ENCODE measurements around the gene LRRC63.

LRRC63 gene

DNA sequence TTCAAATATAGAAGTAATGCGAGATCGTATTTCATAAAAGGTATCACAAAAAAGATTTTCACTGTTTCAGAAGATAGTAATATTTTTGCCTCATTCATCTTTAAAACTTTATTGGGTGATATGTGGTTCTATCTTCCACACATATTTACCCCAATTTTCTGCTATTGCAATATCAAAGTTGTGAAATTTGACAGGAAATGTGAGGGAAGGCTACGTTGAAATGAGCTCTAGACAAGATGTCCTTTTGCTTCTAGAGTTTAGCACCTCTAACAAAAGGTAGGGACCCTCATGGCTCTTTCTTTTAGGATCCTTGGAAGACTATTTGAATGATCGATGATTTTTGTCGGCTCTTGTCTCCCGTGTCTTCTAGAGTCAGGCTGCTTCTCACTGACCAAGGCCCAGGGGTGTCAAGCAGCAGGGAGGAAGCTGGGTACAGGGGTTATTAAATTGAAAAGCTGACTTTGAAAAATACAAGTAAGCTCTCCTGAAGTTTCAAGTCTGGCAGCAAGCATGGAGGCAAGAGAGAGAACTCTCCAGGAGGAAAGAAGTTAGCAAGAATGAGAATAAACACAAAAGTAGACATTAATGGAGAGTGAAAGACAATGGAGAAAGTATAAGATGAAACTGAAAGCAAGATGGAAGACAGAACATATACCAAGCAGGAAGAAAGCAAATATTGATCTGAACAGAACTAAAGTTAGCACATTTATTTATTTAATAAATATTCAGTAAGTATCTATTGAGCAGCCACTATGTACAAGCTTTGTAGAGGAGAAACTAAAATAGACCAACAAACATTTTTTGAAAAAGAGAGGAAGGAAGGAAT lies 101.9 kb downstream of the LRRC63 start:
- DNase-seq, result no peak

DNA sequence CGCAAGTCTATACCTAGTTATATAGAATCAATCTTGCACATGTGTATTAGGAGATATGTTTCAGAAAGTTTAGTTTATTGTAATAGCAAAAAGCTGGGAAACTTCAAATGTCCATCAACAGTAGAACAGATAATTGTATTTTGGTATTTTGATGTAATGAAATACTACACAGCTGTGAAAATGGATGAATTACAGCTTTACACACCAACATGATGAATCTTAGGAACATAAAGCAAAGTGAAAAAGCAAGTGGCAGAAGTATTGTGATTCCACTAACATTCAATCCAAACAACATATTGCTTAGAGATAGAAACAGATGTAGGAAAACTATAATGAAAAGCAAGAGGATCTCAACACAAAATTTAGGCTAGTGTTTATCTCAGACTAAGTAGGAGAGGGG lies 102.9 kb downstream of the LRRC63 start:
- no peak for DNase-seq

DNA sequence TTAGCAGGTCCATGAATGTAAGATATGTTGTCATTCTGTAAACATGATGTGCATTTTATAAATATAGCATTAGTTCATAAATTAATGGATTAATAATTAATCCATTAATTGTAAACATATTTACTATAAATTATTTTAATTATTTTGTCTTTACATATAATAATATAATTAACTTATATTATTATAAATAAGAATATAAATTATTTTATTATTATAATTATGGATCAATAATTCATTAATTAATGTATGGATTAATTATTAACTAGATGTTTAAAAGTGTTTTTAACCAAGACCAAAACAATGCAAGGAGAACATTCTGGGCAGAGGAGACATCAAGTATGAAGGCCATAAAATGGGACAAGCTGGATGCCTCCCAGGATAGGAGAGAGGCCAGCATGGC lies 103.3 kb downstream of the LRRC63 start:
- DNase-seq, result no peak

DNA sequence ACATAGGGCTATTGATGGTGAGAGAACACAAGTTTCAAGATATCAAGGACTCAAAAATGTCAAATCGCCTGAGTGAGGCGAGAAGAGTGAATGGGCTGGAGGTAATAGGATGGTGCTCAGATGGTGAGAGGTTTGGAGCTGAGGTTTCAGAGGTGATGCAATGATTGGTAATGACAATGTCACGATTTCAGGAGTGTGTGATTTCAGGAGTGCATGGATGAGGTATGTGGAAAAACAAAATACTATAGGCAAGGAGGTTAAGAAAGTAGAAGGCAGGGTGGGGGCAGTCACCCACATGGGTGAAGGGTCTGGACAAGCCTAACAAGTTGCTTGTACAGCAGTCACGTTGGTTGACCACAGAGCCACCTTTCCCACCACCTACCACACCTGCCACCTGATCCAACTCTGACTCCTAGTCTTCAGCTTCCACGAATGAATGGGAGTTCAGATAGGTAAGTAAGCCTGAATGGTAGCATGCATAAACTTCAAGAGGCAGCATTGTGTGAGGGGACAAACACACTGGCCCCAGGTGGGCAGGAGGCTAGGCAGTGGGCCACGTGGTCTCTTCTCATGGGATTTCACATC lies 103.9 kb downstream of the LRRC63 start:
- no peak for DNase-seq

DNA sequence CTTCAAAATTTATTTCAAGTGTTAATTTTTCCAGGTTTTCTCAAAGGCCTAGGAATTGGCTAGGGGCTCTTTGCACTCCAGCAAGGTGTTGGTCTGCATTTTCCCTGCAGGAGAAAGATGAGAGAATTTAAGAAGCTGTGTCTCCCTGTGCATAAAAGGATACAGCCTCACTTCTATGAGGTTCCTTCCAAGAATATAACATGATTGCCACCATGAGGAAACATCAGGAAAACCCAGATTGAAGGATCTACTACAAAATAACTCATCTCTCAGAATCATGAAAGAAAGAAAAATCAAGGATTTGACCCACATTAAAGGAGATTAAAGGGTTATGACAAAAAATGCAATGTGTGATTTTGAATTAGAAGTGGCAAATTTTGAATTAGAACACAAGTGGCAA lies 105.4 kb downstream of the LRRC63 start:
- DNase-seq, result no peak

DNA sequence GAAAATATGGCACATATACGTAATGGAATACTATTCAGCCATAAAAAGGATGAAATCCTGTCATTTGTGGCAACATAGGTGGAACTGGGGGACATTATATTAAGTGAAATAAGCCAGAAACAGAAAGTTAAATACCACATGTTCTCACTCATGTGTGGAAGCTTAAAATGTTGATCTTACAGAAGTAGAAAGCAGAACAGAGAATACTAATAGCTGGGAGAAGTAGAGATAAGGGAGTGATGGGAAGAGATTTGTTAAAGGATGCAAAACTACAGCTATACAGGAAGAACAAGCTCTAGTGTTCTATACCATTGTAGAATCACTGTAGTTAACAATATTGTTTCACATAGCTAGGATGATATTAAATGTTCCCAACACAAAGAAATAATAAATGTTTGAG lies 107.3 kb downstream of the LRRC63 start:
- DNase-seq, result no peak

DNA sequence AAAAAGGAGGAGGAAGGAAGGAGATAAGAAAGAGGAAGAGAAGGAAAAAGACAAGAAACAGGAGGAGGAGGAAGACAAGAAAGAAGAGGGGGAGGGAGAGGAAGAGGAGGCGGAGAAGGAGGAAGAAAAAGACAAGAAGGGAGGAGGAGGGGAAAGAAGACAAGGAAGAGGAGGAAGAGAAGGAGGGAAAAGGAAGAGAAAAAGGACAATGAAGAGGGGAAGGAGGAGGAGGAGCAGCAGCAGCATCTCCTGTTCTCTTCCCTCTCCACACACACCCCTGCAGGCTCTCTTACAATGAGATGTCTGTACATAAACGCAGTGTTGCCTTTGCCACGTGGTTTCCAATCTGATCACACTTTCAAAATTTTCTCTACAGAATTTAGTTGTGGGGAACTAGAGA lies 108.7 kb downstream of the LRRC63 start:
- DNase-seq, result no peak

DNA sequence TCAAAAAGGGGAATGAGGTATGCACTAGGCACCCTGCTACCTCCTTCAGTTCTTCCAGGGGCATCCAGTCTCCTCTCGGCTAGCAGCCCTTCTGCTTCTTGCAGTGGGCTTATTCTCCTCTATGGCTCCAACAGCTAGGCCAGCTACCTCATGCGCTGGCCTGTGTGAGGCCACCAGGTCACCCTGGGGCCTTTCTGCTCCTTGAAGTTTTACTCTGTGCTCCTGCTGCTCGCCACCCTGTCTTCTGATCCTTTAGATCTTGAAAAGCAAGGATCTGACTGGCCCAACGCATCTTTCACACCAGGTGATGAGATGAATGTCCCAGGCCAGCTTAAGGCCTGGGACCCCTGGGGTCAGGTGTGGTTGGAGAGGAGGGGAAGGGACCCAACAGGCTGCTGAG lies 109.1 kb downstream of the LRRC63 start:
- DNase-seq, result no peak

DNA sequence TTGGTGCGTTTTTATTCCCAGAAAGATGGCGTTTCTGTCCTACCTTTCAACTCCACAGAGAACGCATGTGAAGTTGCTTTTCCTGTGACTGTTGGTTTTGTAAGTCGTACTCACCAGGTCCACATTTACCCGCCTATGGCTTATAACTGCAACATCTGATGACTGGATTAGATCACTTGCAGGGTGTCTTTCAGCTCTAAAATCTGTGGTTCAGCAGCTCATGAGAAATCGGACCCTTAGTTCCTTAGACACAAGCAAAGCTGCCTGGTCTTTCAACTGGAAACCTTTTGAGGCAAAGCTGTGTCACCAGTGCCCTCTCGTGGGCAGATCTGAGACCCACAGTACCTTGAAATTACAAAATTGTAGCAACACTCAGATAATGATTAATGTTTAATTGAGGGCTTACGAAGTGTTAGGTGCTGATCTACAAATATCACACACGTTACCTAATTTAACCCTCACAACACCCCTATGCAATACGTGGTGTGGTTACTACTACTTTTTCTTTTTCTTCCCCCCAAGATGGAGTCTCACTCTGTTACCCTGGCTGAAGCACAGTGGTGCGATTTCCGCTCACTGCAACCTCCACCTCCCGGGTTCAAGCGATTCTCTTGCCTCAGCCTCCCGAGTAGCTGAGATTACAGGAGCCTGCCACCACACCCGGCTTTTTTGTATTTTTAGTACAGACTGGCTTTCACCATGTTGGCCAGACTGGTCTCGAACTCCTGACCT lies 109.9 kb downstream of the LRRC63 start:
- no peak for DNase-seq

DNA sequence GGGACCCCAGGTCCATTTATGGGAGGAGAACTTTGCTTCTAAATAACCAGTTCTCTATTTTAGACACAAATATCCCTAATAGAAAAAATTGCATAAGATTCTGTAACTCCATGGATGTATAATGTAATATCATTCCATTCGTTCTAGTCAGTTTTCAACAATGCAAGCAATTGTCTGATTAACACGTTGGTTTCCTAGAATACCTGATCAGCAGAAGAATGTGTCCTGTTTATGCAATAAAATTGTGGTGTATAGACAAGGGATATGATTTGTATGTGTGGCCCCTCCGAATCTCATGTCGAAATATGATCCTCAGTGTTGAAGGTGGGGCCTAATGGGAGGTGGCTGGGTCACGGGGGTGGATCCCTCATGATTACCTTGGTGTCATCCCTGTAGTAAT lies 113.2 kb downstream of the LRRC63 start:
- DNase-seq, result no peak
